WTC11 (cell line): ENCODE data around the gene DGKQ. TPM values are rescaled to one million over a fixed set of nuclear protein-coding genes. Genes with fewer than 3 reads are reported as not detected.

Source experiments
- ATAC-seq: fragments of 200-7000 bp; cut with Tn5 transposase; 2 replicates; pipeline ENCODE4 v1.10.0; 2021; ENCODE audit warnings: mild to moderate bottlenecking, moderate library complexity
- CTCF ChIA-PET: fragments of 300-600 bp; sonication (Branson Sonifier 250); formaldehyde crosslinking; loops from one replicate; lab custom pipeline; 2021; ENCODE audit warnings: antibody characterized with exemption; lab: Charles Lee
- POLR2A ChIA-PET: fragments of 350-600 bp; sonication (Branson Sonifier 250); formaldehyde crosslinking; loops from one replicate; lab custom pipeline; 2021; ENCODE audit warnings: antibody characterized with exemption; lab: Charles Lee
- DNase-seq: peaks from one replicate; pipeline ENCODE4 v3.0.0; 2021; ENCODE audit warnings: low spot score
- H3K27ac Mint-ChIP-seq: 2 replicates; pipeline ENCODE4 v1.8.0; 2021; ENCODE audit warnings: mixed read lengths
- H3K27me3 Mint-ChIP-seq: 2 replicates; pipeline ENCODE4 v1.8.0; 2021; ENCODE audit warnings: low read depth, mild to moderate bottlenecking, moderate library complexity, mixed read lengths
- H3K36me3 Mint-ChIP-seq: 2 replicates; pipeline ENCODE4 v1.8.0; 2021; ENCODE audit warnings: mixed read lengths
- H3K4me1 Mint-ChIP-seq: 2 replicates; pipeline ENCODE4 v1.8.0; 2022; ENCODE audit warnings: mixed read lengths
- H3K4me3 Mint-ChIP-seq: 2 replicates; pipeline ENCODE4 v1.8.0; 2021; ENCODE audit warnings: mild to moderate bottlenecking, moderate library complexity, mixed read lengths
- H3K9me3 Mint-ChIP-seq: 2 replicates; pipeline ENCODE4 v1.8.0; 2021; ENCODE audit warnings: mixed read lengths
- AFF4 ChIP-seq: sonication (generic); formaldehyde crosslinking; IDR thresholded peaks from 2 replicates; pipeline ENCODE4 v1.8.1; 2023; ENCODE audit warnings: mild to moderate bottlenecking, missing genetic modification reagents, borderline replicate concordance
- AR ChIP-seq: fragments of 250-450 bp; sonication (Bioruptor Pico); IDR thresholded peaks from 2 replicates; pipeline ENCODE4 v1.9.0; 2021; ENCODE audit warnings: mild to moderate bottlenecking
- ELF4 ChIP-seq: sonication (generic); formaldehyde crosslinking; IDR thresholded peaks from 2 replicates; pipeline ENCODE4 v1.8.1; 2022; ENCODE audit warnings: low read depth, mild to moderate bottlenecking, moderate library complexity, missing genetic modification reagents
- FOXP1 ChIP-seq: sonication (generic); formaldehyde crosslinking; IDR thresholded peaks from 2 replicates; pipeline ENCODE4 v1.8.0; 2022; ENCODE audit warnings: missing genetic modification reagents, mild to moderate bottlenecking, moderate library complexity, borderline replicate concordance
- NR1H2 ChIP-seq: sonication (generic); formaldehyde crosslinking; IDR thresholded peaks from 2 replicates; pipeline ENCODE4 v1.9.0; 2021; ENCODE audit warnings: mild to moderate bottlenecking, moderate library complexity, missing genetic modification reagents
- NR2C2 ChIP-seq: sonication (generic); formaldehyde crosslinking; IDR thresholded peaks from 2 replicates; pipeline ENCODE4 v1.8.0; 2022; ENCODE audit warnings: mild to moderate bottlenecking, missing genetic modification reagents
- NR3C1 ChIP-seq: sonication (generic); formaldehyde crosslinking; conservative IDR thresholded peaks from 2 replicates; pipeline ENCODE4 v1.8.1; 2023; ENCODE audit warnings: low read depth, mild to moderate bottlenecking, missing genetic modification reagents
- OVOL2 ChIP-seq: fragments of 250-450 bp; sonication (Bioruptor Pico); IDR thresholded peaks from 2 replicates; pipeline ENCODE4 v1.9.0; 2021; ENCODE audit warnings: mild to moderate bottlenecking, borderline replicate concordance
- TCF7 ChIP-seq: sonication (generic); formaldehyde crosslinking; IDR thresholded peaks from 2 replicates; pipeline ENCODE4 v1.8.0; 2022; ENCODE audit warnings: mild to moderate bottlenecking, low read depth, missing genetic modification reagents, moderate library complexity
- ZBTB21 ChIP-seq: sonication (generic); formaldehyde crosslinking; IDR thresholded peaks from 2 replicates; pipeline ENCODE4 v1.8.1; 2023; ENCODE audit warnings: mild to moderate bottlenecking, missing genetic modification reagents, borderline replicate concordance
- ZMAT4 ChIP-seq: fragments of 250-450 bp; sonication (Bioruptor Pico); IDR thresholded peaks from 2 replicates; pipeline ENCODE4 v1.9.0; 2021; ENCODE audit warnings: mild to moderate bottlenecking
- ZNF121 ChIP-seq: sonication (generic); formaldehyde crosslinking; IDR thresholded peaks from 2 replicates; pipeline ENCODE4 v1.8.0; 2023; ENCODE audit warnings: missing genetic modification reagents
- ZNF232 ChIP-seq: sonication (generic); formaldehyde crosslinking; IDR thresholded peaks from 2 replicates; pipeline ENCODE4 v1.8.0; 2022; ENCODE audit warnings: mild to moderate bottlenecking, missing genetic modification reagents
- ZNF425 ChIP-seq: fragments of 250-450 bp; sonication (Bioruptor Pico); conservative IDR thresholded peaks from 2 replicates; pipeline ENCODE4 v1.9.0; 2021; ENCODE audit warnings: mild to moderate bottlenecking
- ZNF532 ChIP-seq: fragments of 250-450 bp; sonication (Bioruptor Pico); IDR thresholded peaks from 2 replicates; pipeline ENCODE4 v1.9.0; 2021; ENCODE audit warnings: mild to moderate bottlenecking, borderline replicate concordance
- total RNA-seq: library from RNA; stranded (reverse); gene quantifications from 3 replicates; pipeline ENCODE4 v1.2.3, GENCODE V29; 2021

The DGKQ gene
- total RNA-seq, 1 experiment from 2014 or later = 19.3 TPM

GRCh38 chr4:965048-965765 is 8.2 kb downstream of the DGKQ start:
- ATAC-seq (no peak), DNase-seq (no peak)
- Mint-ChIP-seq H3K27me3 (peaks cover 13% of the 10 kb centered on the region), H3K27ac (no peak overlapping the region), H3K9me3 (no peaks in the 10 kb centered on the region), H3K4me3 (no peak overlapping the region), H3K36me3 (no peaks in the 10 kb centered on the region), H3K4me1 (no peaks in the 10 kb centered on the region)
- no peak for TF ChIP-seq ELF4 (CRISPR knock-in tag)
- no peak for TF ChIP-seq ZNF532
- TF ChIP-seq ZBTB21 (CRISPR knock-in tag) = no peak
- no peak for TF ChIP-seq NR3C1 (CRISPR knock-in tag)
- no peak for TF ChIP-seq NR1H2 (CRISPR knock-in tag)
- no peak for TF ChIP-seq AR (CRISPR knock-in tag)
- TF ChIP-seq FOXP1 = no peak
- TF ChIP-seq ZNF425 = no peak
- no peak for TF ChIP-seq ZNF121
- no peak for TF ChIP-seq ZMAT4 (CRISPR knock-in tag)
- no peak for TF ChIP-seq TCF7
- no peak for TF ChIP-seq NR2C2 (CRISPR knock-in tag)
- no peak for TF ChIP-seq ZNF232 (CRISPR knock-in tag)
- TF ChIP-seq OVOL2 (CRISPR knock-in tag) = no peak
- TF ChIP-seq AFF4 = no peak
- ChIA-PET CTCF (no interaction called here), POLR2A (no interaction called here)
